ENCODE results near the gene MYL6B.
A peak's percentile ranks its signal among the peaks of the same experiment; 100 is the strongest.

MYL6B gene

GRCh38 chr12:56121204-56121870 is 31.1 kb upstream of the MYL6B start:
- Histone ChIP-seq H3K27ac (no peak overlapping the region), H3K4me2 (no peak overlapping the region), H3K4me1 (peaks cover 33% of the 10 kb centered on the region), H3K4me3 (no peak overlapping the region), H3K9ac (0 out of 2 replicates have a peak overlapping the region, but pooled peaks have one; percentile 15), H3K36me3 (peaks cover 26% of the 10 kb centered on the region), H3K27me3 (no peaks in the 10 kb centered on the region), H4K20me1 (peaks cover 9% of the 10 kb centered on the region; the same call in 1 of the 2 replicates), H3K9me3 (no peaks in the 10 kb centered on the region)
- no peak for TF ChIP-seq Cebpa-rat (IDR thresholded peaks at IDR 0.05)

GRCh38 chr12:56122637-56123036 is 29.8 kb upstream of the MYL6B start:
- Histone ChIP-seq H3K4me1 (peaks cover 46% of the 10 kb centered on the region), H3K9ac (no peak overlapping the region), H3K27ac (no peak overlapping the region), H3K9me3 (no peaks in the 10 kb centered on the region), H4K20me1 (peaks cover 2% of the 10 kb centered on the region; the same call in 1 of the 2 replicates), H3K4me2 (no peak overlapping the region), H3K36me3 (peaks cover 26% of the 10 kb centered on the region), H3K27me3 (no peaks in the 10 kb centered on the region), H3K4me3 (no peak overlapping the region)
- no peak for TF ChIP-seq Cebpa-rat (IDR thresholded peaks at IDR 0.05)

- Histone ChIP-seq H3K36me3 (peaks cover 26% of the 10 kb centered on the region), H3K4me2 (no peak overlapping the region), H3K4me3 (no peak overlapping the region), H3K27me3 (no peaks in the 10 kb centered on the region), H3K9me3 (no peaks in the 10 kb centered on the region), H3K4me1 (peaks cover 42% of the 10 kb centered on the region), H4K20me1 (no peaks in the 10 kb centered on the region), H3K27ac (no peak overlapping the region), H3K9ac (peak overlapping the region; percentile 26; the same call in 1 of the 2 replicates)
- TF ChIP-seq Cebpa-rat (IDR thresholded peaks at IDR 0.05) = no peak
These were observed 28.3 kb upstream of the MYL6B start for GRCh38 chr12:56124133-56124532.

GRCh38 chr12:56126732-56127239 is 25.6 kb upstream of the MYL6B start:
- Histone ChIP-seq H3K4me2 (peak overlapping the region; percentile 90), H3K36me3 (peaks cover 25% of the 10 kb centered on the region), H3K9ac (peak overlapping the region; percentile 72), H3K4me1 (peaks cover 54% of the 10 kb centered on the region), H3K27ac (peak overlapping the region; percentile 64), H3K9me3 (no peaks in the 10 kb centered on the region), H3K4me3 (peak overlapping the region; percentile 88; the same call in 1 of the 2 replicates), H4K20me1 (no peaks in the 10 kb centered on the region; the same call in 1 of the 2 replicates), H3K27me3 (no peaks in the 10 kb centered on the region)
- TF ChIP-seq Cebpa-rat (IDR thresholded peaks at IDR 0.05) = no peak

- H3K27ac ChIP-seq = peak overlapping the region; percentile 64
These were observed 24.9 kb upstream of the MYL6B start for GRCh38 chr12:56127485-56127887.

GRCh38 chr12:56127888-56128669 is 24.3 kb upstream of the MYL6B start, which contains the start of gene ESYT1:
Gene ESYT1, plus strand, starts transcription at chr12:56128267. Its CDS starts 53 bp downstream, at chr12:56128320.
- H3K27me3 ChIP-seq = no peaks in the 10 kb centered on the region
- peak within 1 kb of the TSS; percentile 98 for H3K4me2 ChIP-seq
- H3K36me3 ChIP-seq = peaks cover 33% of the 10 kb centered on the region
- peak within 1 kb of the TSS; percentile 88 for H3K4me3 ChIP-seq
- no peaks in the 10 kb centered on the region for H3K9me3 ChIP-seq
- peak within 1 kb of the TSS; percentile 85 for H3K27ac ChIP-seq
- peak within 1 kb of the TSS; percentile 88 for H3K9ac ChIP-seq
- H4K20me1 ChIP-seq = no peaks in the 10 kb centered on the region; the same call in 1 of the 2 replicates
- no peak for TF ChIP-seq Cebpa-rat (IDR thresholded peaks at IDR 0.05)
- H3K4me1 ChIP-seq = peaks cover 59% of the 10 kb centered on the region

More at GRCh38 chr12:56127485-56127887, 24.9 kb upstream of the MYL6B start:
- peak overlapping the region; percentile 90 for H3K4me2 ChIP-seq
- no peaks in the 10 kb centered on the region for H3K27me3 ChIP-seq
- peak overlapping the region; percentile 72 for H3K9ac ChIP-seq
- peaks cover 28% of the 10 kb centered on the region for H3K36me3 ChIP-seq
- H4K20me1 ChIP-seq = no peaks in the 10 kb centered on the region; the same call in 1 of the 2 replicates
- peaks cover 59% of the 10 kb centered on the region for H3K4me1 ChIP-seq
- H3K4me3 ChIP-seq = peak overlapping the region; percentile 88
- H3K9me3 ChIP-seq = no peaks in the 10 kb centered on the region
- no peak for TF ChIP-seq Cebpa-rat (IDR thresholded peaks at IDR 0.05)

- Histone ChIP-seq H3K9ac (peak overlapping the region; percentile 88), H4K20me1 (no peaks in the 10 kb centered on the region; the same call in 1 of the 2 replicates), H3K27ac (peak overlapping the region; percentile 85), H3K36me3 (peaks cover 40% of the 10 kb centered on the region), H3K4me1 (peaks cover 59% of the 10 kb centered on the region), H3K4me2 (peak overlapping the region; percentile 98), H3K27me3 (no peaks in the 10 kb centered on the region), H3K4me3 (peak overlapping the region; percentile 88), H3K9me3 (no peaks in the 10 kb centered on the region)
- no peak for TF ChIP-seq Cebpa-rat (IDR thresholded peaks at IDR 0.05)
These were observed 23.6 kb upstream of the MYL6B start for GRCh38 chr12:56128670-56129205.

GRCh38 chr12:56129206-56129941 is 23.0 kb upstream of the MYL6B start:
- TF ChIP-seq Cebpa-rat (IDR thresholded peaks at IDR 0.05) = no peak
- peak overlapping the region; percentile 85 for H3K27ac ChIP-seq
- H3K4me1 ChIP-seq = peaks cover 59% of the 10 kb centered on the region

More at GRCh38 chr12:56129206-56129941, 23.0 kb upstream of the MYL6B start:
- H4K20me1 ChIP-seq = no peaks in the 10 kb centered on the region; the same call in 1 of the 2 replicates
- peaks cover 46% of the 10 kb centered on the region for H3K36me3 ChIP-seq
- H3K4me2 ChIP-seq = peak overlapping the region; percentile 98
- H3K27me3 ChIP-seq = no peaks in the 10 kb centered on the region
- no peaks in the 10 kb centered on the region for H3K9me3 ChIP-seq
- H3K9ac ChIP-seq = peak overlapping the region; percentile 88
- H3K4me3 ChIP-seq = peak overlapping the region; percentile 88

Measured in BLaER1 (cell line).